Measurements from ENCODE around the gene HEMGN.

DNA sequence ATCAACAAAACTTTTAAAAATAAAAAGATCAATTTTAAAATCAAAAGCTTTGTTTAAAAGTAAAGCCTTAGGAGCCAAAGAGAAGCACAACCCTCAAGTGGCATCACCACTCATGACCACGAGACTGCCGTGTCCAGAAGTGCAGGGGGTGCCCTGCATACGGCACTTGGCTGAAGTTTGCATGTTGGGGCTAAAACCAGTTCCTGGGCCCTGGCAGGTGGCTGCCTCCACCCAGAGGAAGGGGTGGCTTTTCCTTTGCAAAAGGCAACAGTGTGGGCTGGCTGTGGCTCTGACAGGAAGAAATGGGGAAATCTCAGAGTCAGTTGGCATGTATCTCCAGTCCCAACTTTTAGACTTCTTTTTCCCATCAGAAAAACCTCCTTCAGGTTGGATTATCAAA is 30.9 kb downstream of the HEMGN start:
- TF ChIP-seq, protein P1, sequence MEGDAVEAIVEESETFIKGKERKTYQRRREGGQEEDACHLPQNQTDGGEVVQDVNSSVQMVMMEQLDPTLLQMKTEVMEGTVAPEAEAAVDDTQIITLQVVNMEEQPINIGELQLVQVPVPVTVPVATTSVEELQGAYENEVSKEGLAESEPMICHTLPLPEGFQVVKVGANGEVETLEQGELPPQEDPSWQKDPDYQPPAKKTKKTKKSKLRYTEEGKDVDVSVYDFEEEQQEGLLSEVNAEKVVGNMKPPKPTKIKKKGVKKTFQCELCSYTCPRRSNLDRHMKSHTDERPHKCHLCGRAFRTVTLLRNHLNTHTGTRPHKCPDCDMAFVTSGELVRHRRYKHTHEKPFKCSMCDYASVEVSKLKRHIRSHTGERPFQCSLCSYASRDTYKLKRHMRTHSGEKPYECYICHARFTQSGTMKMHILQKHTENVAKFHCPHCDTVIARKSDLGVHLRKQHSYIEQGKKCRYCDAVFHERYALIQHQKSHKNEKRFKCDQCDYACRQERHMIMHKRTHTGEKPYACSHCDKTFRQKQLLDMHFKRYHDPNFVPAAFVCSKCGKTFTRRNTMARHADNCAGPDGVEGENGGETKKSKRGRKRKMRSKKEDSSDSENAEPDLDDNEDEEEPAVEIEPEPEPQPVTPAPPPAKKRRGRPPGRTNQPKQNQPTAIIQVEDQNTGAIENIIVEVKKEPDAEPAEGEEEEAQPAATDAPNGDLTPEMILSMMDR (IDR thresholded peaks at IDR 0.05) = no peak
- no peak for TF ChIP-seq KAT7 (CRISPR knock-in tag; IDR thresholded peaks at IDR 0.05; ENCODE audit: borderline replicate concordance)
- TF ChIP-seq, protein P2, sequence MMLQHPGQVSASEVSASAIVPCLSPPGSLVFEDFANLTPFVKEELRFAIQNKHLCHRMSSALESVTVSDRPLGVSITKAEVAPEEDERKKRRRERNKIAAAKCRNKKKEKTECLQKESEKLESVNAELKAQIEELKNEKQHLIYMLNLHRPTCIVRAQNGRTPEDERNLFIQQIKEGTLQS (CRISPR knock-in tag; conservative IDR thresholded peaks at IDR 0.05) = no peak
- no peak for TF ChIP-seq FOXJ3 (CRISPR knock-in tag; IDR thresholded peaks at IDR 0.05; ENCODE audit: borderline replicate concordance)
- TF ChIP-seq, protein P3, sequence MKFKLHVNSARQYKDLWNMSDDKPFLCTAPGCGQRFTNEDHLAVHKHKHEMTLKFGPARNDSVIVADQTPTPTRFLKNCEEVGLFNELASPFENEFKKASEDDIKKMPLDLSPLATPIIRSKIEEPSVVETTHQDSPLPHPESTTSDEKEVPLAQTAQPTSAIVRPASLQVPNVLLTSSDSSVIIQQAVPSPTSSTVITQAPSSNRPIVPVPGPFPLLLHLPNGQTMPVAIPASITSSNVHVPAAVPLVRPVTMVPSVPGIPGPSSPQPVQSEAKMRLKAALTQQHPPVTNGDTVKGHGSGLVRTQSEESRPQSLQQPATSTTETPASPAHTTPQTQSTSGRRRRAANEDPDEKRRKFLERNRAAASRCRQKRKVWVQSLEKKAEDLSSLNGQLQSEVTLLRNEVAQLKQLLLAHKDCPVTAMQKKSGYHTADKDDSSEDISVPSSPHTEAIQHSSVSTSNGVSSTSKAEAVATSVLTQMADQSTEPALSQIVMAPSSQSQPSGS (CRISPR knock-in tag; IDR thresholded peaks at IDR 0.05; ENCODE audit: borderline replicate concordance, low read depth) = no peak
- TF ChIP-seq, protein P4, sequence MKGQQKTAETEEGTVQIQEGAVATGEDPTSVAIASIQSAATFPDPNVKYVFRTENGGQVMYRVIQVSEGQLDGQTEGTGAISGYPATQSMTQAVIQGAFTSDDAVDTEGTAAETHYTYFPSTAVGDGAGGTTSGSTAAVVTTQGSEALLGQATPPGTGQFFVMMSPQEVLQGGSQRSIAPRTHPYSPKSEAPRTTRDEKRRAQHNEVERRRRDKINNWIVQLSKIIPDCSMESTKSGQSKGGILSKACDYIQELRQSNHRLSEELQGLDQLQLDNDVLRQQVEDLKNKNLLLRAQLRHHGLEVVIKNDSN (CRISPR knock-in tag; IDR thresholded peaks at IDR 0.05) = no peak
